ENCODE data around the gene ZNF493.

DNA sequence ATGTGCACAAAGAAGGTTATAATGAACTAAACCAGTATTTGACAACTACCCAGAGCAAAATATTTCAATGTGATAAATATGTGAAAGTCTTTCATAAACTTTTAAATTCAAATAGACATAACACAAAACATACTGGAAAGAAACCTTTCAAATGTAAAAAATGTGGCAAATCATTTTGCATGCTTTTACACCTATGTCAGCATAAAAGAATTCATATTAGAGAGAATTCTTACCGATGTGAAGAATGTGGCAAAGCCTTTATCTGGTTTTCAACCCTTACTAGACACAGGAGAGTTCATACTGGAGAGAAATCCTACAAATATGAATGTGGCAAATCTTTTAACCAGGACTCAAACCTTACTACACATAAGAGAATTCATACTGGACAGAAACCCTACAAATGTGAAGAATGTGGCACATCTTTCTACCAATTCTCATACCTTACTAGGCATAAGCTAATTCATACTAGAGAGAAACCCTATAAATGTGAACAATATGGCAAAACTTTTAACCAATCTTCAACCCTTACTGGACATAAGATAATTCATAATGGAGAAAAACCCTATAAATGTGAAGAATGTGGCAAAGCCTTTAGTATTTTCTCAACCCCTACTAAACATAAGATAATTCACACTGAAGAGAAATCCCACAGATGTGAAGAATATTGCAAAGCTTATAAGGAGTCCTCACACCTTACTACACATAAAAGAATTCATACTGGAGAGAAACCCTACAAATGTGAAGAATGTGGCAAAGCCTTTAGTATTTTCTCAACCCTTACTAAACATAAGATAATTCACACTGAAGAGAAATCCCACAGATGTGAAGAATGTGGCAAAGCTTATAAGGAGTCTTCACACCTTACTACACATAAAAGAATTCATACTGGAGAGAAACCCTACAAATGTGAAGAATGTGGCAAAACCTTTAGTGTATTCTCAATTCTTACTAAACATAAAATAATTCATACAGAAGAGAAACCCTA, 26.4 kb downstream of the ZNF493 start:
- TF ChIP-seq, protein P1, sequence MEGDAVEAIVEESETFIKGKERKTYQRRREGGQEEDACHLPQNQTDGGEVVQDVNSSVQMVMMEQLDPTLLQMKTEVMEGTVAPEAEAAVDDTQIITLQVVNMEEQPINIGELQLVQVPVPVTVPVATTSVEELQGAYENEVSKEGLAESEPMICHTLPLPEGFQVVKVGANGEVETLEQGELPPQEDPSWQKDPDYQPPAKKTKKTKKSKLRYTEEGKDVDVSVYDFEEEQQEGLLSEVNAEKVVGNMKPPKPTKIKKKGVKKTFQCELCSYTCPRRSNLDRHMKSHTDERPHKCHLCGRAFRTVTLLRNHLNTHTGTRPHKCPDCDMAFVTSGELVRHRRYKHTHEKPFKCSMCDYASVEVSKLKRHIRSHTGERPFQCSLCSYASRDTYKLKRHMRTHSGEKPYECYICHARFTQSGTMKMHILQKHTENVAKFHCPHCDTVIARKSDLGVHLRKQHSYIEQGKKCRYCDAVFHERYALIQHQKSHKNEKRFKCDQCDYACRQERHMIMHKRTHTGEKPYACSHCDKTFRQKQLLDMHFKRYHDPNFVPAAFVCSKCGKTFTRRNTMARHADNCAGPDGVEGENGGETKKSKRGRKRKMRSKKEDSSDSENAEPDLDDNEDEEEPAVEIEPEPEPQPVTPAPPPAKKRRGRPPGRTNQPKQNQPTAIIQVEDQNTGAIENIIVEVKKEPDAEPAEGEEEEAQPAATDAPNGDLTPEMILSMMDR (IDR thresholded peaks at IDR 0.05): no peak
- no peak for TF ChIP-seq POLR2A (IDR thresholded peaks at IDR 0.05)

Data from esophagus squamous epithelium (tissue), 4 donors.